NCI-H69 (cell line): ENCODE data around the gene IFNA10.
"Not testable (repeated sequence)": the region's sequence is repeated elsewhere in the genome, so short reads cannot be mapped to it uniquely, and the experiment has no call there.

Experiments
- DNase-seq: peaks from one replicate; lab custom pipeline; 2025; lab: John Stamatoyannopoulos, UW

Gene IFNA10

DNA sequence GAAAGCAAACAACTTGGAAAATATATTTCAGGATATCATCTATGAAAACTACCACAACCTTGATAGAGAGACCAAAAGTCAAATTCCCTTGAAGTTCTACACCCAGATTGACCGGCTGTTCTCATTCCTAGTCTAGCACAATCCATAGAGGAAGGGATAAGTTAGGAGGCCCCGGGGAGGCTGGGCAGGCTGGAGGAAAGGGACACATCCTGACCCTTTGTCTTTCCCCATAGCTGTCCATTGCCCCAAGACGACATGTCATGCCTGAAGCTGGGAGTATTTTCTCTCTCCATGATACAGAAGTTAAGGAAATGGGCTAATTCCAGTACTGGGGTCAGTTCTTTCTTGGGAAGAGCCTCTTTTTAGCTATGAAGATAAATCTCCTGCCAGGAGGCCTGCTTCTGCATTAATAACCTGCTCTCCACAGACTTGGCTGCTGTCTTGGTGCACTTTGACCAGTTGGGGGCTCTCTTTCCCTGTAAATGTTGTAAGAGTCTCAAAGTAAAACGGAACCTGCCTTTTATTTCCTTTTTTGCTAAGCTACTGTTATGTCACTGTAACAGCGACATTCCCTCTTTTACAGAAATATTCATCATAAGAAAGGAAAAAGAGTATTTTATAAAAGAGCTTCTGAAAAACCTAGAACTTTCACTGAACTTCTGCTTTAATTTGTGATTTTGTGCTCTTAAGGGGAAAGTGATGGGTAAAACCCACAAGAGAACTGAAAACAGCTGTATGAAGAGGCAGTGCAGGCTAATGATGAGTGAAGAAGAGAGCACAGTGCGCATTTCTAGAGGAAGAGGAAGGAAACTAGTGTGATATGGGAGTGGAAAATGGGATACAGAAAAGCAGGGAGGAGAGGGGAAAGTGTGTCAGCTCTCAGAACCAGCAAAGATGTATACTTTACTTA is 11.8 kb downstream of the IFNA10 start:
- peak; percentile 41 for DNase-seq

DNA sequence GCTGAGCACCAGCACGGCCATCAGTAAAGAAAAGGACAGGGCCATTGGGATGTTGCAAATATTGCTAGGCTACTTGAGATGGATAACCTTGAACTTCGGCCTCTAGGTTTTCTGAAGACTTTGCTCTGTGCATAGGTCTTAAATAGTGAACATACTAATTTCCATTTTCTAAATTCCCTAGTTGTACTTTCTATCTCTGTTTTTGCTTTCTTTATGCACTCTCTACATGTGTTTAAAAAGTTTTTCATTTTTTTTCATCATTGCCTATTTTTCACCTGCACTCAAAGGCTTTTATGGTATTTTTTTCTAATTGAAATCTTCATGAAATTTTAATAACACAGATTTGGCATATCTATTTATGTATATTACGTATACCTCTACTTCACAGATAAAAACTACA is 19.5 kb downstream of the IFNA10 start, which contains the start of gene IFNA4:
IFNA4 (minus strand) TSS at position 101 of the 400 bp plus-strand sequence; CDS start at position 45, 56 bp downstream.
- not testable (repeated sequence) for DNase-seq

DNA sequence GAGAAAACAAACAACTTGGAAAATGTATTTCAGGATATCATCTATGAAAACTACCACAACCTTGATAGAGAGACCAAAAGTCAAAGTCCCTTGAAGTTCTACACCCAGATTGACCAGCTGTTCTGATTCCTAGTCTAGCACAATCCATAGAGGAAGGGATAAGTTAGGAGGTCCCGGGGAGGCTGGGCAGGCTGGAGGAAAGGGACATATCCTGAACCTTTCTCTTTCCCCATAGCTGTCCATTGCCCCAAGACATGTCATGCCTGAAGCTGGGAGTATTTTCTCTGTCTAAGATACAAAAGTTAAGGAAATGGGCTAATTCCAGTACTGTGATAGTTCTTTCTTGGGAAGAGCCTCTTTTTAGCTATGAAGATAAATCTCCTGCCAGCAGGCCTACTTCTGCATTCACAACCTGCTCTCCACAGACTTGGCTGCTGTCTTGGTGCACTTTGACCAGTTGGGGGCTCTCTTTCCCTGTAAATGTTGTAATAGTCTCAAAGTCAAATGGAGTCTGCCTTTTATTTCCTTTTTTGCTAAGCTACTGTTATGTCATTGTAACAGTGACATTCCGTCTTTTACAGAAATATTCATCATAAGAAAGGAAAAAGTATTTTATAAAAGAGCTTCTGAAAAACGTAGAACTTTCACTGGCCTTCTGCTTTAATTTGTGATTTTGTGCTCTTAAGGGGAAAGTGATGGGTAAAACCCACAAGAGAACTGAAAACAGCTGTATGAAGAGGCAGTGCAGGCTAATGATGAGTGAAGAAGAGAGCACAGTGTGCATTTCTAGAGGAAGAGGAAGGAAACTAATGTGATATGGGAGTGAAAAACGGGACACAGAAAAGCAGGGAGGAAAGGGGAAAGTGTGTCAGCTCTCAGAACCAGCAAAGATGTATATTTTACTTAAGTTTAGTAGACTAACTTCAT is 23.9 kb downstream of the IFNA10 start:
- peak; percentile 14 for DNase-seq

DNA sequence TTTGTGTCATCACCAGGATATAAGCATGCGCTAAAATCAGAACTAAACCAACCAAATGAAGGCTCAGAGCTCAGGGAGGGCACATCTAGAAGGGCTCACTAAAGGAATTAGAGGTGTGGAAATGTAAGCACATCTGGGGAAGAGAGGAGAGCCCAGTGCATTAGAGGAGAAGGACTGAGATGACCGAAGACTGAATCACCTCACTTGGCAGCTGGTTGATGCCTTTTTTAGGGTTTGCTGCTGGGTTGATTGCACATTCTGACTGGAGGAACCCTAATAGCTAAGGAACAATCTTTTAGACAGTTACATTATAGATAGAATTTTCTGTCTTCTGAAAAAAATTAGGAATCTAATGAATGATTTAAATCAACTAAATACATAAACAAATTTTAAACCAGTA is 32.3 kb downstream of the IFNA10 start:
- no peak for DNase-seq

DNA sequence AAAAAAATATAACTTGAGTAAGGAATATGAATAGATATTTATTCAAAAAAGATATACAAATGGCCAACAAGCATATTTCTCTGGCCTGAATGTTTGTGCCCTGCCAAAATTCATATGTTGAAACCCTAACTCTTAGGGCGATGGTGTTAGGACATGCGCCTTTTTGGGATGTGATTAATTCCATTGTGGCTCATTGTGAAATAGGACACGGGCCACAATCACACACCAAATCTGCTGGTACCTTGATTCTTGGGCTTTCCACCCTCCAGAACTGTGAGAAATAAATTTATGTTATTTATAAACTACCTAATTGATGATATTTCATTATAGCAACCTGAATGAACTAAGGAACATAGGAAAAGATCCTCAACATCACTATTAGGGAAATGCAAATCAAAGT is 34.8 kb downstream of the IFNA10 start:
- DNase-seq = no peak

DNA sequence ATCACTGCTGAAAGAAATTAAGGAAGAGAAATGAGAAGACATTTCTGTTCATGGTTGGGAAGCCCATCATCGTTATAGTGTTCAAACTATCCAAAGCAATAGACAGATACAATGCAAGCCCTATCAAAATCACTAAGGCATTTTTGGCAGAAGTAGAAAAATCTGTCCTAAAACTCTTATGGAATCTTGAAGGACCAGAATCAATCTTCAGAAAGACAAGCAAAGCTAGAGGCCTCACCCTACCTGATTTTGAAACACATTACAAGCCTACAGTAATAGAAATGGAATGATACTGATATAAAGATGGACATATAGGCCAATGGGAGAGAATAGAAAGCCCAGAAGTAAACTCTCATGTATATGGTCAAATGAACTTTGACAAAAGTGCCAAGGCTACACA is 35.6 kb downstream of the IFNA10 start:
- DNase-seq = no peak

DNA sequence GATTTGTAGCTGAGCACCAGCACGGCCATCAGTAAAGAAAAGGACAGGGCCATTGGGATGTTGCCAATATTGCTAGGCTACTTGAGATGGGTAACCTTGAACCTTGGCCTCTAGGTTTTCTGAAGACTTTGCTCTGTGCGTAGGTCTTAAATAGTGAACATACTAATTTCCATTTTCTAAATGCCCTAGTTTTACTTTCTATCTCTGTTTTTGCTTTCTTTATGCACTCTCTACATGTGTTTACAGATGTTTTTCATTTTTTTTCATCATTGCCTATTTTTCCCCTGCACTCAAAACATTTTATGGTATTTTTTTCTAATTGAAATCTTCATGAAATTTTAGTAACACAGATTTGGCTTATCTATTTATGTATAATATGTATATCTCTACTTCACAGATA is 40.4 kb downstream of the IFNA10 start, which contains the start of gene IFNA21:
IFNA21 (minus strand) TSS at position 101 of the 400 bp plus-strand sequence; CDS start at position 53, 48 bp downstream.
- DNase-seq = not testable (repeated sequence)

DNA sequence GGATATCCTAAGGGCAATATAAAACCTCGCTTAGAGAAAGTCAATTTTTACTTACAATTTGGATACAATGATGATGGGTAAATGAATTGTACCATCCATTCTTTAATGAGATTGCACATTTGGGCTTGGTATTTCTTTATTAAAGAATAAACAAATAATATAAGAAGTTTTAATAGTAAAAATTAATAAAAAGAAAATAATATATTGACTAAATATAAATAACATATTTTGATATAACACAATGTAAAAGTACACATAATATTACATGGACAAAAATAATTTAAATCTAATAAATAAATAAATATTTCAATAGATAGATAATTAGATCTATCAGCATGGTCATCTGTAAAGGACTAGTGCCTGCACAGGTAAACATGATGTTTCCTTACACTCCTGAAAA is 41.4 kb downstream of the IFNA10 start:
- no peak for DNase-seq

DNA sequence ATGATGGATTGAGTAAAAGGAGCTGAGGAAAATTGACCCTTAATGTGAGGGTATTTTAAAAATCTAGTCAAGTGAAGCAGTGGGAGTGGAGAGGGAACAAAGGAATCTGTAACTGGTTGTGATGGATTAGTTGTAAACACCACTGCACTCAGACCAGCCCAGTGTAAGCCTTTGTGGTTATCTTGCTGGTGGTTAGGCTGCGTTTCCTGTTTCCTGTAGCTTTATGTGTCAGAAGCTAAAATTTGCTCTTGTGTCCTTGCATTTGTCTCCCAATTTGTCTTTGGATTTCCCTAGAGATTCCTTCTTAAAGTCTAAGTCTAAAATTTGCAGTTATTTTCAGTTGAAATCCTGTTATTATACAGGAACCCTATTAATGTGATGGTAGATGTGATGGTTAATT is 46.8 kb downstream of the IFNA10 start:
- peak; percentile 7 for DNase-seq
